Activated B cell treated with CpG ODN at 0.5 μM for 24 hours (primary cell): Measurements from ENCODE around the gene MSI2. TPM values are rescaled to one million over a fixed set of nuclear protein-coding genes. Genes with fewer than 3 reads are reported as not detected.

Experiments used
- ATAC-seq: fragments of 200-7000 bp; cut with Tn5 transposase; one replicate; pipeline ENCODE4 v1.10.0; 2021; ENCODE audit warnings: low read depth, mild to moderate bottlenecking, moderate library complexity
- CTCF ChIA-PET: fragments of 350-600 bp; sonication (Branson Sonifier 250); formaldehyde crosslinking; loops from one replicate; lab custom pipeline; 2021; ENCODE audit warnings: antibody characterized with exemption; lab: Charles Lee
- POLR2A ChIA-PET: fragments of 350-600 bp; sonication (Branson Sonifier 250); formaldehyde crosslinking; loops from one replicate; lab custom pipeline; 2021; ENCODE audit warnings: antibody characterized with exemption; lab: Charles Lee
- DNase-seq: peaks from one replicate; pipeline ENCODE4 v3.0.0; 2022
- H3K27ac Mint-ChIP-seq: one replicate; pipeline ENCODE4 v1.8.0; 2020; ENCODE audit warnings: mixed read lengths
- H3K27me3 Mint-ChIP-seq: one replicate; pipeline ENCODE4 v1.8.0; 2021; ENCODE audit warnings: mixed read lengths
- H3K36me3 Mint-ChIP-seq: one replicate; pipeline ENCODE4 v1.8.0; 2021; ENCODE audit warnings: low read depth, mixed read lengths
- H3K4me1 Mint-ChIP-seq: one replicate; pipeline ENCODE4 v1.8.0; 2021; ENCODE audit warnings: mixed read lengths
- H3K4me3 Mint-ChIP-seq: one replicate; pipeline ENCODE4 v1.8.0; 2020; ENCODE audit warnings: mild to moderate bottlenecking, mixed read lengths
- H3K9me3 Mint-ChIP-seq: one replicate; pipeline ENCODE4 v1.8.0; 2020; ENCODE audit warnings: mixed read lengths
- intact Hi-C: fragments of 100-400 bp; cut with micrococcal nuclease; formaldehyde crosslinking; loops from one replicate; pipeline ENCODE4 v1.15.1; 2024
- total RNA-seq: library from RNA; stranded (reverse); gene quantifications from 2 replicates; pipeline ENCODE4 v1.2.3, GENCODE V29; 2022
- TF ChIP-seq, protein P1 (sequence below): fragments of 200-600 bp; IDR thresholded peaks from one replicate; pipeline ENCODE4 v1.8.0; 2022; ENCODE audit warnings: antibody characterized with exemption, mild to moderate bottlenecking

Gene MSI2
- total RNA-seq, 1 donor from 2014 or later, result 102 TPM

DNA sequence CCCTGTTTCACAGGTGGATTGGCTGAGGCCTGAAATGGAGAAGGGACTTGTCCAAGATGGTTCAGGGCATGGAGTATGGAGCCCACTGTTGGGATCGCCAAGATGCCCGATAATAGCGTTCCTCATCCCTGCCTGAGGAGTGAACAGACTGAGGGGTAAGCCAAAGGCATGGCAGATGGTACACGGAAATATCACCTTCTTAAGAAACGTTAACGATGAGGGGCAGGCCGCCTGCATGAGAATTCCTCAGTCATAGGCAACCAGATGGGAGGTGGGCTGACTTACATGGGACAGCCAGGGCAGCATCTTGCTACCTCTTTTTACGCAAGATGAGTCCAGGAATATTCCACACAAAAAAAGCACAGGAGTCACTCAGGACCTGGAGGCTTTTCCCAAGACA, 300.7 kb downstream of the MSI2 start:
- DNase-seq, result no peak
- ATAC-seq, result no peak
- no peak overlapping the region for H3K4me3 Mint-ChIP-seq
- H3K4me1 Mint-ChIP-seq, result peaks cover 75% of the 10 kb centered on the region
- TF ChIP-seq, protein P1, sequence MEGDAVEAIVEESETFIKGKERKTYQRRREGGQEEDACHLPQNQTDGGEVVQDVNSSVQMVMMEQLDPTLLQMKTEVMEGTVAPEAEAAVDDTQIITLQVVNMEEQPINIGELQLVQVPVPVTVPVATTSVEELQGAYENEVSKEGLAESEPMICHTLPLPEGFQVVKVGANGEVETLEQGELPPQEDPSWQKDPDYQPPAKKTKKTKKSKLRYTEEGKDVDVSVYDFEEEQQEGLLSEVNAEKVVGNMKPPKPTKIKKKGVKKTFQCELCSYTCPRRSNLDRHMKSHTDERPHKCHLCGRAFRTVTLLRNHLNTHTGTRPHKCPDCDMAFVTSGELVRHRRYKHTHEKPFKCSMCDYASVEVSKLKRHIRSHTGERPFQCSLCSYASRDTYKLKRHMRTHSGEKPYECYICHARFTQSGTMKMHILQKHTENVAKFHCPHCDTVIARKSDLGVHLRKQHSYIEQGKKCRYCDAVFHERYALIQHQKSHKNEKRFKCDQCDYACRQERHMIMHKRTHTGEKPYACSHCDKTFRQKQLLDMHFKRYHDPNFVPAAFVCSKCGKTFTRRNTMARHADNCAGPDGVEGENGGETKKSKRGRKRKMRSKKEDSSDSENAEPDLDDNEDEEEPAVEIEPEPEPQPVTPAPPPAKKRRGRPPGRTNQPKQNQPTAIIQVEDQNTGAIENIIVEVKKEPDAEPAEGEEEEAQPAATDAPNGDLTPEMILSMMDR, result no peak
- no peaks in the 10 kb centered on the region for H3K27me3 Mint-ChIP-seq
- ChIA-PET POLR2A (interaction anchor here (0.7 kb wide), 1 partner anchor 88 kb away, joined by 3 read pairs; no protein-coding TSS in a partner anchor), CTCF (interaction anchor here (1.3 kb wide), 1 partner anchor 115 kb away, joined by 7 read pairs; no protein-coding TSS in a partner anchor)
- H3K36me3 Mint-ChIP-seq, result peaks cover 2% of the 10 kb centered on the region
- intact Hi-C loops, result no loop called here
- no peak overlapping the region for H3K27ac Mint-ChIP-seq
- H3K9me3 Mint-ChIP-seq, result no peaks in the 10 kb centered on the region

DNA sequence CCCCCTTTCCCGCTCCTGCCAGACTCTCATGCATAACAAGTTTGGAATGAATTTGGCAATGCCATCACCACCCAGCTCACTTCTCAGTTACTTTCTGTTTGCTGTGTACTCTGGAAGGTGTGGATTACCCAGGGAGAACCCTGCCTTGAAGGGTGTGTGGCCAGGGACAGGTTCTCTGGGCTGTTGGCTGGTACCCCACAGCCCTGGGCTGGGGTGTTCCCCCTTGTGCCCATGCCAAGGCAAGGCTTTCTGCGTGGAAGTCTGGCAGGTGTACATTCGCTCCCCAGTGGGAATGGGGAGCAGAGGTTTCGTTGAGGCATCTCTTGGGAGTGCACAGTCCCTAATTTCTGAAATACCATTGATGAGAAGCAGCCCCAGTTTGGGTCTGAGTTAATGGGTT, 301.1 kb downstream of the MSI2 start:
- H3K27ac Mint-ChIP-seq, result no peak overlapping the region
- ChIA-PET CTCF (interaction anchor here (1.0 to 1.3 kb wide), 2 partner anchors 114 to 190 kb away, joined by 3 to 7 read pairs; no protein-coding TSS in a partner anchor), POLR2A (interaction anchor here (1.1 kb wide), 1 partner anchor 9 kb away, joined by 3 read pairs; no protein-coding TSS in a partner anchor)
- peaks cover 70% of the 10 kb centered on the region for H3K4me1 Mint-ChIP-seq
- intact Hi-C loops, result no loop called here
- H3K36me3 Mint-ChIP-seq, result peaks cover 2% of the 10 kb centered on the region
- TF ChIP-seq, protein P1, result no peak
- no peak overlapping the region for H3K4me3 Mint-ChIP-seq
- H3K27me3 Mint-ChIP-seq, result no peaks in the 10 kb centered on the region
- no peak for ATAC-seq
- no peaks in the 10 kb centered on the region for H3K9me3 Mint-ChIP-seq
- DNase-seq, result no peak

DNA sequence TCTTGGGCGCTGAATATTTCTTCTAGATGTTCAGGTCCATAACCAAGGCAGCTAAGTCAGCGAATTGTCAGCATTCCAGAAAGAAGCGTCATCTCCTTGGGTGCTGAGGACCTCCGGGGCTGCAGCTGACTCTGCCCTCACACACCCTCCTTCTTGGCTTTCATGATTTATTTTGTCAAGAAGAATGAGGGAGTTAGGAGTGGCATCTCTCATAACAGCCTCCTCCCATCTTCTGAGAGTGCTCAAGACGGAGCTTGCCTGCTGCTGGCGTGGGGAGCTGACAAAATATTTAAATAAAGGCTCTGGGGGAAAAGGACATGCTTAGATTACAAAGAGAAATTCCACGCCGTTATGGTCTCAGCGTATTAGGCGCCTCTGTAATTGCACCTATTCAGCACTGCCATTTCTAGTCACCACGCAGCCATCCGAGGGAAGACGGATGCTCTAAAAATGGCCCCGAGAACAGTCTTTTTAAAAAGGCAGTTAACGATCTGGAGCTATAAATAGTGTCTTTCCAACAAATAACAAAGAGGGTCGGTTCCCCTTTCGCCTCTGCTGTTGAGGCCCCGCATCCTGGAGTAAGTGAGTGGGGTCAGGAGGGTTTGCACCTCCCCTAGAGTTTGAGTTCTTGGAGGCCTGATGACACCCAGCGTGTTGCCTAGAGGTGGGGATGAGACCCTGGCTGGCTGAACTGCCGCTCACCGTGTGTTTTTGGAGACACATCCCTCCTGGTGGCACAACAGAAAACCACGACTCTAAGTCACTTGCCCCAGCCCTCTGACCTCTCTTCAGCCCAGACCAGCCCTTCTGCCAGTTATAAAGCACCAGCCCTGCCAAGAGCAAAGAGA, 301.7 kb downstream of the MSI2 start:
- peaks cover 64% of the 10 kb centered on the region for H3K4me1 Mint-ChIP-seq

DNA sequence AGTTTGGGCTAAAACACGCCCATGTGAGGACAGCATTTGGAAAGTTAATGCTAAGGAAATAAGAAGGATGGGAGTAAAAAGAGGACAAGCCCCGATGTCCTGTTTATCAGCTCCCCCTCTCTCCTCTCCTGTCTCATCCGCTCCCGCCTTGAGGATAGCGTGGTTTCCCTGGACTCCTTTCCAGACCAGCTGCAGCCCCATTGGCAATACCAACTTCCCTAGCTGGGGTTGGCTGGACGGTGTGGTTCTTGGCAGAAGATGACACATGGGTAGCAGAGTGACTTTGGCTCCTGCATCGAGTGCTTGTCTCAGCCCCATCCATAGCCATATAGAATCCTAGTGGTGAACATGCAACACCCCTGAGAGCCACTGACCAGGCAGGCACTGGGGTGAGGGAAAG, 302.9 kb downstream of the MSI2 start:
- no peaks in the 10 kb centered on the region for H3K27me3 Mint-ChIP-seq
- CTCF ChIA-PET, result interaction anchor here (1.2 kb wide), 1 partner anchor 113 kb away, joined by 3 read pairs; no protein-coding TSS in a partner anchor
- ATAC-seq (no peak), DNase-seq (no peak)
- intact Hi-C loops, result no loop called here
- H3K36me3 Mint-ChIP-seq, result peaks cover 2% of the 10 kb centered on the region
- H3K4me3 Mint-ChIP-seq, result no peak overlapping the region
- no peaks in the 10 kb centered on the region for H3K9me3 Mint-ChIP-seq
- POLR2A ChIA-PET, result interaction anchor here (0.9 kb wide), 1 partner anchor 11 kb away, joined by 3 read pairs; no protein-coding TSS in a partner anchor
- H3K27ac Mint-ChIP-seq, result no peak overlapping the region
- H3K4me1 Mint-ChIP-seq, result peaks cover 54% of the 10 kb centered on the region
- TF ChIP-seq, protein P1, result no peak

More for the DNA sequence above, 301.7 kb downstream of the MSI2 start:
- ATAC-seq (peak; percentile 40), DNase-seq (no peak)
- TF ChIP-seq, protein P1, result no peak
- peaks cover 2% of the 10 kb centered on the region for H3K36me3 Mint-ChIP-seq
- H3K9me3 Mint-ChIP-seq, result no peaks in the 10 kb centered on the region
- H3K27me3 Mint-ChIP-seq, result no peaks in the 10 kb centered on the region
- no peak overlapping the region for H3K27ac Mint-ChIP-seq
- intact Hi-C loops, result no loop called here
- ChIA-PET CTCF (interaction anchor here (0.6 to 1.0 kb wide), 2 partner anchors 39 to 190 kb away, joined by 3 read pairs; no protein-coding TSS in a partner anchor), POLR2A (interaction anchor here (0.6 to 1.1 kb wide), 3 partner anchors 10 to 242 kb away, joined by 3 to 7 read pairs (median 6); no protein-coding TSS in a partner anchor)
- H3K4me3 Mint-ChIP-seq, result peak overlapping the region; percentile 58
